Activated CD4-positive, alpha-beta memory T cell treated with anti-CD3 and anti-CD28 coated beads for 36 hours (primary cell): ENCODE measurements around the gene TFG. TPM values are rescaled to one million over a fixed set of nuclear protein-coding genes. Genes with fewer than 3 reads are reported as not detected.
A peak's percentile ranks its signal among the peaks of the same experiment; 100 is the strongest.

Experiments used
- CTCF ChIA-PET: fragments of 350-600 bp; sonication (Branson Sonifier 250); formaldehyde crosslinking; loops from one replicate; lab custom pipeline; 2021; ENCODE audit warnings: antibody characterized with exemption, inconsistent platforms; lab: Charles Lee
- POLR2A ChIA-PET: fragments of 350-600 bp; sonication (Branson Sonifier 250); formaldehyde crosslinking; loops from one replicate; lab custom pipeline; 2021; ENCODE audit warnings: antibody characterized with exemption; lab: Charles Lee
- DNase-seq: peaks from one replicate; pipeline ENCODE4 v3.0.0-alpha.2; 2020
- H3K27ac Mint-ChIP-seq: one replicate; pipeline ENCODE4 v1.8.0; 2021; ENCODE audit warnings: mixed read lengths
- H3K27me3 Mint-ChIP-seq: one replicate; pipeline ENCODE4 v1.8.0; 2021; ENCODE audit warnings: mixed read lengths
- H3K36me3 Mint-ChIP-seq: one replicate; pipeline ENCODE4 v1.8.0; 2021; ENCODE audit warnings: mixed read lengths
- H3K4me1 Mint-ChIP-seq: one replicate; pipeline ENCODE4 v1.8.0; 2021; ENCODE audit warnings: low read depth, mixed read lengths
- H3K4me3 Mint-ChIP-seq: one replicate; pipeline ENCODE4 v1.8.0; 2021; ENCODE audit warnings: mild to moderate bottlenecking, mixed read lengths
- H3K9me3 Mint-ChIP-seq: one replicate; pipeline ENCODE4 v1.8.0; 2021; ENCODE audit warnings: mixed read lengths
- intact Hi-C: fragments of 100-400 bp; cut with micrococcal nuclease; formaldehyde crosslinking; loops from one replicate; pipeline ENCODE4 v1.15.1; 2023
- total RNA-seq, 2 experiments: library from RNA; stranded (reverse); gene quantifications; one replicate each; pipeline ENCODE4 v1.2.3, GENCODE V29; 2021

Gene TFG
- total RNA-seq, 2 experiments from 2014 or later = 55.5 to 60.3 TPM

- H3K36me3 Mint-ChIP-seq = peaks cover 33% of the 10 kb centered on the region
- H3K9me3 Mint-ChIP-seq = no peaks in the 10 kb centered on the region
- H3K4me3 Mint-ChIP-seq = no peak overlapping the region
- no peaks in the 10 kb centered on the region for H3K27me3 Mint-ChIP-seq
- POLR2A ChIA-PET = no interaction called here
- H3K27ac Mint-ChIP-seq = no peak overlapping the region
- intact Hi-C loops = loop anchor here (1.0 kb wide), 1 partner anchor 30 kb away; no protein-coding TSS in a partner anchor
- CTCF ChIA-PET = interaction anchor here (1.0 to 1.7 kb wide), 3 partner anchors 10 to 642 kb away, joined by 3 to 4 read pairs (median 4); no protein-coding TSS in a partner anchor
- peak; percentile 20 for DNase-seq
- H3K4me1 Mint-ChIP-seq = no peaks in the 10 kb centered on the region
Measured at GRCh38 chr3:100740207-100740606, 30.9 kb downstream of the TFG start.

DNA sequence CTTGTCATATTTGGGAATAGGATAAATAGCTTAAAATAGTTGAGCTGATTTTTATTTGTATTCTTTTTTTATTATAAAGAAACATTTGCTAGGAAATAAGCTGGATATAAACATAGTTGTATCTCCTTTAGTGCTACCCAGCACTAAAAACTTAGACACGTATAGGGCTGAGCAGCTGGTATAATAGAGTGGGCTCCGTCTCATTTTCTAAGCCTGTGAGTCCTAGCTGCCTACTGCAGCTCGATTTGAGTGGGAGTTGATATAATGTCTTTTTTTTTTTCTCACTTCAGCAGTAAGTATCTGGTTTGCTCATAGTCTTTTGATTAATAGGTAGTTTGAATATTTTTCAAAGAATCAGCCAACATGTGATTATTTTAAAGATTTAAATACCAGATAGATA is 34.2 kb downstream of the TFG start:
- H3K4me3 Mint-ChIP-seq = no peak overlapping the region
- H3K9me3 Mint-ChIP-seq = no peaks in the 10 kb centered on the region
- no peaks in the 10 kb centered on the region for H3K27me3 Mint-ChIP-seq
- no peak overlapping the region for H3K27ac Mint-ChIP-seq
- no peaks in the 10 kb centered on the region for H3K4me1 Mint-ChIP-seq
- H3K36me3 Mint-ChIP-seq = peaks cover 32% of the 10 kb centered on the region
- no peak for DNase-seq
- intact Hi-C loops = no loop called here
- ChIA-PET POLR2A (no interaction called here), CTCF (no interaction called here)

GRCh38 chr3:100744671-100745070 is 35.4 kb downstream of the TFG start:
- ChIA-PET POLR2A (no interaction called here), CTCF (interaction anchor here (0.7 kb wide), 1 partner anchor 11 kb away, joined by 3 read pairs; no protein-coding TSS in a partner anchor)
- peaks cover 37% of the 10 kb centered on the region for H3K36me3 Mint-ChIP-seq

DNA sequence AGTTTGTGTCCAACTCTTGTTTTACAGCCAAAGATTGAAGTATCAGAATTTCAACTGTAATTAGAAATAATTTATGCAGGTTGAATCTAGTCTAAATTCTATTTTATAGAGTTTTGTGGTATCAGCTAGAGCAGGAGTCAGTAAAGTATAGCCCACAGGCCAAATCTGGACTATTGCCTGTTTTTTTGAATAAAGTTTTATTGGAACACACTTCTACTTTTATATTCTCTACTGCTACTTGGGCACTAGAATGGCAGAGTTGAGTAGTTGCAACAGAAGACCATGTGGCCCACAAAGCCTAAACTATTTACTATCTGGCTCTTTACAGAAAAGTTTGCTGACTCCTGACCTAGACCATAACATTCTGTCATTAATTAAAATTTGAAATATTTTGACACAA is 36.3 kb downstream of the TFG start:
- no peaks in the 10 kb centered on the region for H3K4me1 Mint-ChIP-seq
- ChIA-PET POLR2A (interaction anchor here (0.5 kb wide), 1 partner anchor 497 kb away, joined by 3 read pairs; no protein-coding TSS in a partner anchor), CTCF (no interaction called here)
- intact Hi-C loops = no loop called here
- H3K27me3 Mint-ChIP-seq = no peaks in the 10 kb centered on the region
- H3K36me3 Mint-ChIP-seq = peaks cover 39% of the 10 kb centered on the region
- no peaks in the 10 kb centered on the region for H3K9me3 Mint-ChIP-seq
- H3K27ac Mint-ChIP-seq = no peak overlapping the region
- DNase-seq = no peak
- no peak overlapping the region for H3K4me3 Mint-ChIP-seq

More at GRCh38 chr3:100744671-100745070, 35.4 kb downstream of the TFG start:
- intact Hi-C loops = no loop called here
- H3K27me3 Mint-ChIP-seq = no peaks in the 10 kb centered on the region
- no peaks in the 10 kb centered on the region for H3K9me3 Mint-ChIP-seq
- no peak overlapping the region for H3K27ac Mint-ChIP-seq
- DNase-seq = no peak
- no peaks in the 10 kb centered on the region for H3K4me1 Mint-ChIP-seq
- H3K4me3 Mint-ChIP-seq = no peak overlapping the region

DNA sequence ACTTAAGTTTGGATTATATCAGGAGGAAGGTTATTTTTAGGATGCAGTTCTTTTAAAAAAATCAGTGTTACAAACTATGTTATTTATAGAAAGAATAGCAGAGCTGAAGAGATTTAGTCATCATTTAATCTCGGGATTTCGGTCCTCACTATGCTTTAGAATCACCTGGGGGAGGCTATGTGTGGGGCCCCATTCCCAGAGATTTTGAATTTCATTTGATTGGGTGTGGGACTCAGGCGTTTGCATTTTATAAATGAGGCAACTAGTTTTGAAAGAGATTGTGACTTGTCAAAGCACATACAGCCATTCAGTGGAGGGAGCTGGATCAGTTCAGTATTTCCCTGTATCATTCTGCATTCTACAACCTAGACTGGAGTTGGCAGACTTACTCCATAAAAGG is 36.8 kb downstream of the TFG start:
- DNase-seq = no peak
- H3K9me3 Mint-ChIP-seq = no peaks in the 10 kb centered on the region
- peaks cover 41% of the 10 kb centered on the region for H3K36me3 Mint-ChIP-seq
- H3K27me3 Mint-ChIP-seq = no peaks in the 10 kb centered on the region
- CTCF ChIA-PET = no interaction called here
- intact Hi-C loops = no loop called here
- no peak overlapping the region for H3K27ac Mint-ChIP-seq
- no peaks in the 10 kb centered on the region for H3K4me1 Mint-ChIP-seq
- no peak overlapping the region for H3K4me3 Mint-ChIP-seq
- POLR2A ChIA-PET = interaction anchor here (0.5 kb wide), 1 partner anchor 497 kb away, joined by 3 read pairs; no protein-coding TSS in a partner anchor

DNA sequence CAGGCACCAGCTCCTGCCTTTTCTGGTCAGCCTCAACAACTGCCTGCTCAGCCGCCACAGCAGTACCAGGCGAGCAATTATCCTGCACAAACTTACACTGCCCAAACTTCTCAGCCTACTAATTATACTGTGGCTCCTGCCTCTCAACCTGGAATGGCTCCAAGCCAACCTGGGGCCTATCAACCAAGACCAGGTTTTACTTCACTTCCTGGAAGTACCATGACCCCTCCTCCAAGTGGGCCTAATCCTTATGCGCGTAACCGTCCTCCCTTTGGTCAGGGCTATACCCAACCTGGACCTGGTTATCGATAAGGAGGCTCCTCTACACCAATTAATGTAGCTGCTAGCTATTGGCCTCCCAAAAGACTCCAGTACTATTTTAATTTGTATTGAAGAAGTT is 38.9 kb downstream of the TFG start:
- ChIA-PET CTCF (interaction anchor here (0.9 kb wide), 1 partner anchor 97 kb away, joined by 3 read pairs; no protein-coding TSS in a partner anchor), POLR2A (interaction anchor here (0.6 kb wide), 1 partner anchor 10 kb away, joined by 3 read pairs; no protein-coding TSS in a partner anchor)
- no peaks in the 10 kb centered on the region for H3K4me1 Mint-ChIP-seq
- H3K36me3 Mint-ChIP-seq = peaks cover 42% of the 10 kb centered on the region
- no peak overlapping the region for H3K4me3 Mint-ChIP-seq
- H3K27ac Mint-ChIP-seq = no peak overlapping the region
- DNase-seq = no peak
- intact Hi-C loops = no loop called here
- H3K9me3 Mint-ChIP-seq = no peaks in the 10 kb centered on the region
- no peaks in the 10 kb centered on the region for H3K27me3 Mint-ChIP-seq

- Mint-ChIP-seq H3K4me1 (no peaks in the 10 kb centered on the region), H3K4me3 (no peak overlapping the region), H3K27me3 (no peaks in the 10 kb centered on the region), H3K27ac (no peak overlapping the region), H3K36me3 (peaks cover 44% of the 10 kb centered on the region), H3K9me3 (no peaks in the 10 kb centered on the region)
- intact Hi-C loops = no loop called here
- POLR2A ChIA-PET = no interaction called here
- CTCF ChIA-PET = interaction anchor here (0.9 kb wide), 1 partner anchor 98 kb away, joined by 3 read pairs; no protein-coding TSS in a partner anchor
- no peak for DNase-seq
Measured at GRCh38 chr3:100748967-100749366, 39.7 kb downstream of the TFG start.

DNA sequence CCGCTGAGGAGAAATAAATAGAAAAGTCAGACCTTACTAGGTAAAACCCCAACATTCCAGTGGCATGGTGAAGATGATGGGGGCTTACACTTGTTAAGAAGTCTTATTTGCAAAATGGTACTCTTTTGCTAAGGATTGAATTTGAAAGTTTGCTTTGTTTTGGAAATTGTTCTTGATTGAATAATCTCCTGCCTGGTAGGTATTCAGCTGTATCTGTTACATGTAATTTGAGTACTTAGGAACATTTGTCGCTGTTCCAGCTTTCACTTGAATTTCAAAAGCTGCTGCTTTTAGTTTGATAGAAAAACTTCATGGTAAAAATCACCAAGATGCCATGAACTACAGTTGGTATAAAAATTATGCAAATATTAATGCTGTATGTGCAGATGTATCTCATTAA is 44.6 kb downstream of the TFG start:
- Mint-ChIP-seq H3K4me1 (no peaks in the 10 kb centered on the region), H3K36me3 (peaks cover 36% of the 10 kb centered on the region), H3K27ac (no peak overlapping the region), H3K4me3 (no peak overlapping the region), H3K27me3 (no peaks in the 10 kb centered on the region), H3K9me3 (no peaks in the 10 kb centered on the region)
- DNase-seq = no peak
- intact Hi-C loops = no loop called here
- ChIA-PET POLR2A (no interaction called here), CTCF (no interaction called here)

DNA sequence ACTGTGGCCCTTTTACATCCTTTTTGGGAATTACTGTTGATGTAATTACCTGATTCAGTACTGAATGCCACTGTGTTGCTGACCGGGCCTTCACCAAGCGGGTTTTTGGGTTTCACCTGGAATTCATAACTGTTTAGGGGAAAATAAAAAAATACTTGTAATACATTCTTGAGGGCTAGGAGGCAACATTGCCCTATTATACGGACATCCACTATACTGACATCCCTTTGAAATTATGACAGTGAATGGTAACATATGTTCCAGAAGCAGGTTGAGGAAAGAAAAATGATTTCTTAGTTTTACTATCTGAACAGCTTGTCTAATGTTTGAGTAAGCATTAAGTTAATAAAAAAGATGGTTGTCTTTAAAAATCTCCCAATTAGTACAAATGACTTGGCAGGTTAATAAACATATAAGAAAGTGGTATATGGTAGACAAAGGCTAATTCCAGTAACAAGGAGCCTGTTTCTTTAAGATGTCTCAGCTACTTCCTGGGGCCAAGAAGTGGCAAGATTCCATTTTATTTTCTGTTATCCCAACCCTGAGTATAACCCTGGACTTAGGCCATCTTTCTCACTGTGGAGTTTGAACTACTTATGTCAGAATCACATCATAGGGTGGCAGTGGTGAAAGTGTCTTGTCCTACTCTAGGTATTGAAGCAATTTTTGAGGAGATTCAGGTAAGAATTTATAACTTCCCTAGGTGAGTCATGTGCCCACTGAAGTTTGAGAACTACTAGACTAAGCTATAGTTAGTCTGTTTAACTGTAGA is 45.5 kb downstream of the TFG start:
- ChIA-PET POLR2A (no interaction called here), CTCF (interaction anchor here (1.0 kb wide), 1 partner anchor 16 kb away, joined by 3 read pairs; no protein-coding TSS in a partner anchor)
- Mint-ChIP-seq H3K27ac (no peak overlapping the region), H3K36me3 (peaks cover 32% of the 10 kb centered on the region), H3K9me3 (no peaks in the 10 kb centered on the region), H3K4me1 (no peaks in the 10 kb centered on the region), H3K4me3 (no peak overlapping the region), H3K27me3 (no peaks in the 10 kb centered on the region)
- intact Hi-C loops = no loop called here
- DNase-seq = no peak

- Mint-ChIP-seq H3K4me1 (no peaks in the 10 kb centered on the region), H3K27ac (no peak overlapping the region), H3K36me3 (peaks cover 24% of the 10 kb centered on the region), H3K9me3 (no peaks in the 10 kb centered on the region), H3K27me3 (no peaks in the 10 kb centered on the region), H3K4me3 (no peak overlapping the region)
- CTCF ChIA-PET = no interaction called here
- intact Hi-C loops = no loop called here
- POLR2A ChIA-PET = no interaction called here
- DNase-seq = no peak
Measured at GRCh38 chr3:100756441-100756840, 47.1 kb downstream of the TFG start.

- no peak for DNase-seq
- ChIA-PET CTCF (interaction anchor here (0.7 to 0.9 kb wide), 2 partner anchors 9 to 31 kb away, joined by 3 to 4 read pairs; no protein-coding TSS in a partner anchor), POLR2A (no interaction called here)
- no peaks in the 10 kb centered on the region for H3K4me1 Mint-ChIP-seq
- intact Hi-C loops = no loop called here
- H3K27ac Mint-ChIP-seq = no peak overlapping the region
- no peaks in the 10 kb centered on the region for H3K9me3 Mint-ChIP-seq
- no peak overlapping the region for H3K4me3 Mint-ChIP-seq
- H3K36me3 Mint-ChIP-seq = peaks cover 12% of the 10 kb centered on the region
- no peaks in the 10 kb centered on the region for H3K27me3 Mint-ChIP-seq
Measured at GRCh38 chr3:100759159-100759558, 49.9 kb downstream of the TFG start.

GRCh38 chr3:100759950-100760349 is 50.7 kb downstream of the TFG start:
- no peaks in the 10 kb centered on the region for H3K27me3 Mint-ChIP-seq
- H3K4me1 Mint-ChIP-seq = no peaks in the 10 kb centered on the region
- H3K36me3 Mint-ChIP-seq = peaks cover 8% of the 10 kb centered on the region
- CTCF ChIA-PET = interaction anchor here (0.5 to 0.9 kb wide), 3 partner anchors 10 to 45 kb away, joined by 3 to 4 read pairs (median 3); no protein-coding TSS in a partner anchor
- H3K27ac Mint-ChIP-seq = no peak overlapping the region
- intact Hi-C loops = no loop called here
- POLR2A ChIA-PET = no interaction called here
- no peaks in the 10 kb centered on the region for H3K9me3 Mint-ChIP-seq
- H3K4me3 Mint-ChIP-seq = no peak overlapping the region
- DNase-seq = no peak
